Measurements from ENCODE around the gene CTTN. TPM values are rescaled to one million over a fixed set of nuclear protein-coding genes. Genes with fewer than 3 reads are reported as not detected.

The CTTN gene
- total and polyA plus RNA-seq, 2 of the 8 experiments (the other 6 are each of a cell fraction or from before 2014, with no cell fraction given), result 84.6 to 216 TPM

- TF ChIP-seq TBP (IDR thresholded peaks at IDR 0.05; ENCODE audit: low read depth, low read length), result no peak
- no peak for TF ChIP-seq CREB1 (IDR thresholded peaks at IDR 0.05)
- TF ChIP-seq RXRA (IDR thresholded peaks at IDR 0.05; ENCODE audit: insufficient read depth, low read depth, low read length), result no peak
These were observed 14.4 kb upstream of the CTTN start (continued) for GRCh38 chr11:70383664-70384565.

All from H1 (cell line).